ENCODE measurements around the gene LRRC75B. TPM values are rescaled to one million over a fixed set of nuclear protein-coding genes. Genes with fewer than 3 reads are reported as not detected.
A peak's percentile ranks its signal among the peaks of the same experiment; 100 is the strongest.
"Not testable (repeated sequence)": the region's sequence is repeated elsewhere in the genome, so short reads cannot be mapped to it uniquely, and the experiment has no call there.

LRRC75B gene
- polyA plus RNA-seq, 1 of the 3 experiments (the other 2 are of a cell fraction), result 12.3 TPM

DNA sequence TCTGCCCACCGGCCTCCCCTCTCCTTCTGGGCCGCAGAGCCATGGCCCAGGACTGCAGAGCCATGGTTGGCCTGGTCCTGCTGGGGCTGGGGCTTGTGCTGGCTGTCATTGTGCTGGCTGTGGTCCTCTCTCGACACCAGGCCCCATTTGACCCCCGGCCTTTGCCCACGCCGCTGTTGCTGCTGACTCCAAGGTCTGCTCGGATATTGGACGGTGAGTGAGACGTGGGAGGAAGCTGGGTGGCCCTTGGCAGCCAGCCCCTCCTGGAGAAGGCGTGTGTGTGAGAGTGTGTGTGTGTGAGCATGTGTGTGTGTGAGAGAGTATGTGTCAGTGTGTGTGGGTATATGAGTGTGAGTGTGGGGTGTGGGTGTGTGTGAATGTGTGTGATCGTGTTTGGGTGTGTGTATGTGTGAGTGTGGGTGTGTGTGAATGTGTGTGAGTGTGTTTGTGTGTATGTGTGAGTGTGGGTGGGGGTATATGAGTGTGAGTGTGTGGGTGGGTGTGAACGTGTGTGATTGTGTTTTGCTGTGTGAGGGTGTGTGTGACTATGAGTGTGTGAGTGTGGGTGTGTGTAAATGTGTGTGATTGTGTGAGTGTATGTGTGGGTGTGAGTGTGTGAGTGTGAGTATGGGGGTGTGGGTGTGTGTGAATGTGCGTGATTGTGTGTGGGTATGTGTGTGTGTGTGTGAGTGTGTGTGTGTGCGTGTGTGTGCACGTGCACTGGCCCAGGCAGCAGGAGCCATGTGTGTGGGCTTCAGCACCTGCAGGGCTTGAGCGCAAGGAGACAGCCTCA is 40.6 kb upstream of the LRRC75B start:
- H3K9me2 ChIP-seq; H3K9me3 ChIP-seq; H3K9ac ChIP-seq; H3K36me3 ChIP-seq (replicated peaks in 1 of 2; ENCODE audit: control insufficient read depth in 1 of 2, insufficient read depth in 2 of 2, low read length in 1 of 2); H3K79me2 ChIP-seq (ENCODE audit: insufficient read depth); DNase-seq; H3K4me3 ChIP-seq (ENCODE audit: low read depth in 2 of 2, low read length in 1 of 2); H2AFZ ChIP-seq (ENCODE audit: low read depth); H3K4me2 ChIP-seq; CTCF ChIA-PET; H3F3A ChIP-seq (replicated peaks; ENCODE audit: insufficient read depth); POLR2A ChIA-PET; H4K20me1 ChIP-seq (ENCODE audit: insufficient read depth); H3K27me3 ChIP-seq (ENCODE audit: insufficient read depth): not testable (repeated sequence)
- Histone ChIP-seq H3K27ac (ENCODE audit: low read depth in 2 of 2, low read length in 1 of 2) (peak overlapping the region in 1 of 2 experiments; percentile 65; a peak in 2 of 4 replicates), H3K4me1 (ENCODE audit: control insufficient read depth in 1 of 2, insufficient read depth in 2 of 2, low read depth in 1 of 2, low read length in 1 of 2) (peaks cover 0 to 18% of the 10 kb centered on the region in 2 experiments; a peak in 1 of 4 replicates)
- 84% methylated on average over 15 of the region's 16 CpGs for WGBS (ENCODE audit: low lambda C conversion rate)

DNA sequence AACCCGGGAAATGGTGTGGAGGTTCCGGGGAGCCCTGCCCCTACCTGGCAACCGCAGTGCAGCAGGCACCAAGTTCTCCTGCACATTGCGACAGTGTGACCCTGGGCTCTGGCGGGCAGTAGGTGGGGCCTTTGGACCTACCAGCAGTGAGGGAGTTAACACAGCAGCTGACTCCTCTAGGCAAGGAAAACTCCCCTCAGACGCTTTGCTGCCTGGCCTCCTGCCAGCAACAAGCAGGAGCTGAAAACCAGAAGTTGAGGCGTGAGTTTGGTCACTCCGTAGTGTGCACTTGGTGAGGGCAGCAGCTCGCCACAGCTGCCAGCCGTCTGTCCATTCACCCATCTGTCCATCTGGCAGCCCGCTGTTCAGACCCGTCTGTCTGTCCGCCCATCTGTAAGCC is 39.8 kb upstream of the LRRC75B start:
- H3F3A ChIP-seq (replicated peaks; ENCODE audit: insufficient read depth); POLR2A ChIA-PET: not testable (repeated sequence)
- peaks cover 0 to 18% of the 10 kb centered on the region in 2 experiments; a peak in 1 of 4 replicates for H3K4me1 ChIP-seq (ENCODE audit: control insufficient read depth in 1 of 2, insufficient read depth in 2 of 2, low read depth in 1 of 2, low read length in 1 of 2)

DNA sequence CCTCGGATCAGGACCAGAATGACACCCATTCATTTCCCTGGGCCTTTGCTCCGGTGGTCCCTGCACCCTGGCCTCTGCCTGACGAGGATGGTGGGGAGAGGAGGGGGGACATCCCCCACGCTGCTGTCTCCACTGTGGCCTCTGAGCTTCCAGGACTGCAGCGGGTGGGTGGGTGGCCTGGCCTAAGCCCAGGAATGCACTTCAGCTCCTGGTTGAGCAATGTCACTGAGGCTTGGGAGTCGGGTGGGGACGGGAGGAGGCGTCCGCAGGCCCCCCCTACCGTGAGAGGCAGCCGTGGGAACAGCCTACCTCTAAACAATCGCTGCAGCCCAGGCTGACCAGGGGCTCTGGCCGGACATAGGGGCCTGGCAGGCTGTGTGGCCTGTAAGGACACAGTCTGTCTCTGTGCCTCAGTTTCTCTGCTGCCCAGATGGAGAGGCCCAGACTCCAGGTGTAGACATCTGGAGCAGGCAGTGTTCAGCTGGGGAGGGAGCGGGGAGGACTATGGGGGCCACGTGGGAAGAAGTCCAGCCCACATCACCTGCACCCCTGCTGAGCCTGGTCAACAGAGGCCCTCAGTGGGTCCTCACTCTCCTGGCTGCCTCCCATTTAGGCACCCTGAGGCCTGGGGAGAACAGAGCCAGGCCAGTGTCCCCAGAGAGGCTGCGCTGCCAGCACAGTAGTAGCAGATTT is 38.7 kb upstream of the LRRC75B start:
- H3K79me2 ChIP-seq (ENCODE audit: insufficient read depth); H3K27me3 ChIP-seq (ENCODE audit: insufficient read depth); POLR2A ChIA-PET; H3K9ac ChIP-seq; H3K9me3 ChIP-seq; H3K9me2 ChIP-seq; H2AFZ ChIP-seq (ENCODE audit: low read depth); H3K4me2 ChIP-seq; H3K36me3 ChIP-seq (replicated peaks in 1 of 2; ENCODE audit: control insufficient read depth in 1 of 2, insufficient read depth in 2 of 2, low read length in 1 of 2); DNase-seq; CTCF ChIA-PET; H4K20me1 ChIP-seq (ENCODE audit: insufficient read depth); H3K4me3 ChIP-seq (ENCODE audit: low read depth in 2 of 2, low read length in 1 of 2); H3K27ac ChIP-seq (ENCODE audit: low read depth in 2 of 2, low read length in 1 of 2); H3F3A ChIP-seq (replicated peaks; ENCODE audit: insufficient read depth): not testable (repeated sequence)
- H3K4me1 ChIP-seq (ENCODE audit: control insufficient read depth in 1 of 2, insufficient read depth in 2 of 2, low read depth in 1 of 2, low read length in 1 of 2), result peaks cover 0 to 18% of the 10 kb centered on the region in 2 experiments; a peak in 1 of 4 replicates
- 71% methylated on average over 7 of the region's 16 CpGs for WGBS (ENCODE audit: low lambda C conversion rate)

More for the DNA sequence above, 39.8 kb upstream of the LRRC75B start:
- H3K9me3 ChIP-seq; H3K4me2 ChIP-seq; H2AFZ ChIP-seq (ENCODE audit: low read depth); H3K27ac ChIP-seq (ENCODE audit: low read depth in 2 of 2, low read length in 1 of 2); H4K20me1 ChIP-seq (ENCODE audit: insufficient read depth); H3K36me3 ChIP-seq (replicated peaks in 1 of 2; ENCODE audit: control insufficient read depth in 1 of 2, insufficient read depth in 2 of 2, low read length in 1 of 2); CTCF ChIA-PET; H3K79me2 ChIP-seq (ENCODE audit: insufficient read depth); H3K4me3 ChIP-seq (ENCODE audit: low read depth in 2 of 2, low read length in 1 of 2); DNase-seq; H3K9me2 ChIP-seq; H3K9ac ChIP-seq; H3K27me3 ChIP-seq (ENCODE audit: insufficient read depth): not testable (repeated sequence)
- WGBS (ENCODE audit: low lambda C conversion rate), result 42% methylated on average over 5 of the region's 13 CpGs

DNA sequence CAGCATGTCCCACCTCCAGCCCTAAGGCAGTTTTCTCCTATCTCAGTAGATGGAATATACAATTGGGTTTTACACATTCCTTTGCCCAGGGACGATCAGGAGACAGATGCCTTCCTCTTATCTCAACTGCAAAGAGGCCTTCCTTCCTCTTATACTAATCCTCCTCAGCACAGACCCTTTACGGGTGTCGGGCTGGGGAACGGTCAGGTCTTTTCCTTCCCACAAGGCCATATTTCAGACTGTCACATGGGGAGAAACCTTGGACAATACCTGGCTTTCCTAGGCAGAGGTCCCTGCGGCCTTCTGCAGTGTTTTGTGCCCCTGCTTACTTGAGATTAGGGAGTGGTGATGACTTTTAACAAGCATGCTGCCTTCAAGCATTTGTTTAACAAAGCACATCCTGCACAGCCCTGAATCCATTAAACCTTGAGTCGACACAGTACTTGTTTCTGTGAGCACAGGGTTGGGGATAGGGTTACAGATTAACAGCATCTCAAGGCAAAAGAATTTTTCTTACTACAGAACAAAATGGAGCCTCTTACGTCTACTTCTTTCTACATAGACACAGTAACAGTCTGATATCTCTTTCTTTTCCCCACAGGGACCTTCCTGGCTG is 38.0 kb upstream of the LRRC75B start:
- H3K79me2 ChIP-seq (ENCODE audit: insufficient read depth); H3K9me2 ChIP-seq; CTCF ChIA-PET; H3K9ac ChIP-seq; H3F3A ChIP-seq (replicated peaks; ENCODE audit: insufficient read depth); H3K4me3 ChIP-seq (ENCODE audit: low read depth in 2 of 2, low read length in 1 of 2); H3K4me2 ChIP-seq; H3K36me3 ChIP-seq (replicated peaks in 1 of 2; ENCODE audit: control insufficient read depth in 1 of 2, insufficient read depth in 2 of 2, low read length in 1 of 2); POLR2A ChIA-PET; H3K27me3 ChIP-seq (ENCODE audit: insufficient read depth); DNase-seq; H4K20me1 ChIP-seq (ENCODE audit: insufficient read depth); H3K27ac ChIP-seq (ENCODE audit: low read depth in 2 of 2, low read length in 1 of 2); H3K9me3 ChIP-seq; H2AFZ ChIP-seq (ENCODE audit: low read depth): not testable (repeated sequence)
- 65% methylated on average over 6 of the region's 7 CpGs for WGBS (ENCODE audit: low lambda C conversion rate)
- peaks cover 0 to 18% of the 10 kb centered on the region in 2 experiments; a peak in 1 of 4 replicates for H3K4me1 ChIP-seq (ENCODE audit: control insufficient read depth in 1 of 2, insufficient read depth in 2 of 2, low read depth in 1 of 2, low read length in 1 of 2)

All from SK-N-SH (cell line).